PC-9 (cell line): ENCODE measurements around the gene EMILIN3. TPM values are rescaled to one million over a fixed set of nuclear protein-coding genes. Genes with fewer than 3 reads are reported as not detected.

Experiments used
- BruUV-seq: library from RNA; stranded (reverse); fragments of 400-500 nt; replicated peaks from 2 replicates; lab custom pipeline; 2021; lab: Mats Ljungman, UMichigan
- CTCF ChIA-PET: fragments of 300-600 bp; sonication (Branson Sonifier 250); formaldehyde crosslinking; loops from one replicate; lab custom pipeline; 2022; ENCODE audit warnings: antibody characterized with exemption; lab: Charles Lee
- POLR2A ChIA-PET: fragments of 300-600 bp; sonication (Branson Sonifier 250); formaldehyde crosslinking; loops from one replicate; lab custom pipeline; 2022; ENCODE audit warnings: antibody characterized with exemption; ENCODE audit not compliant: unreplicated experiment; lab: Charles Lee
- DNase-seq, 2 experiments: peaks; one replicate each; pipeline versions ENCODE4 v3.0.0 to v3.0.0-alpha.2; 2015 to 2022; ENCODE audit warnings: mixed read lengths in 1 of 2
- H2AFZ ChIP-seq: fragments of 200-600 bp; sonication (generic); 2 replicates; pipeline ENCODE4 v1.8.1; 2017; ENCODE audit warnings: antibody characterized with exemption
- H3F3A ChIP-seq: fragments of 200-600 bp; sonication (generic); 2 replicates; pipeline ENCODE4 v1.8.1; 2017; ENCODE audit warnings: antibody characterized with exemption, mild to moderate bottlenecking, low read depth; ENCODE audit not compliant: insufficient read depth
- H3K27ac ChIP-seq: fragments of 200-600 bp; sonication (generic); 2 replicates; pipeline ENCODE4 v1.6.1; 2016; ENCODE audit warnings: mixed run types
- H3K27me3 ChIP-seq: fragments of 200-600 bp; sonication (generic); 2 replicates; pipeline ENCODE4 v1.6.1; 2016; ENCODE audit warnings: low read depth, mixed run types; ENCODE audit not compliant: insufficient read depth
- H3K36me3 ChIP-seq: fragments of 200-600 bp; sonication (generic); 2 replicates; pipeline ENCODE4 v1.6.1; 2016; ENCODE audit warnings: low read depth, mixed run types
- H3K4me1 ChIP-seq: fragments of 200-600 bp; sonication (generic); replicated peaks from 2 replicates; pipeline ENCODE4 v1.6.1; 2016; ENCODE audit warnings: mixed run types; ENCODE audit not compliant: insufficient read depth
- H3K4me2 ChIP-seq: fragments of 200-600 bp; sonication (generic); 2 replicates; pipeline ENCODE4 v1.6.1; 2017; ENCODE audit warnings: mixed run types
- H3K4me3 ChIP-seq: fragments of 200-600 bp; sonication (generic); 2 replicates; pipeline ENCODE4 v1.6.1; 2016; ENCODE audit warnings: mixed run types
- H3K79me2 ChIP-seq: fragments of 200-600 bp; sonication (generic); 2 replicates; pipeline ENCODE4 v1.6.1; 2017; ENCODE audit warnings: low read depth, mixed run types
- H3K9me2 ChIP-seq: fragments of 200-600 bp; sonication (generic); 2 replicates; pipeline ENCODE4 v1.8.1; 2017; ENCODE audit warnings: mild to moderate bottlenecking; ENCODE audit not compliant: insufficient read depth
- H3K9me3 ChIP-seq: fragments of 200-600 bp; sonication (generic); 2 replicates; pipeline ENCODE4 v1.8.1; 2016; ENCODE audit warnings: low read depth; ENCODE audit not compliant: insufficient read depth
- H4K20me1 ChIP-seq: fragments of 200-600 bp; sonication (generic); 2 replicates; pipeline ENCODE4 v1.8.1; 2017; ENCODE audit not compliant: insufficient read depth
- CTCF ChIP-seq: fragments of 200-600 bp; sonication (generic); conservative IDR thresholded peaks from 2 replicates; pipeline ENCODE4 v1.6.1; 2017; ENCODE audit warnings: mixed run types, antibody characterized with exemption, mild to moderate bottlenecking, moderate library complexity
- EZH2 ChIP-seq: fragments of 200-600 bp; sonication (generic); IDR thresholded peaks from 2 replicates; pipeline ENCODE4 v1.8.0; 2017; ENCODE audit warnings: antibody characterized with exemption, low read depth
- intact Hi-C: fragments of 100-400 bp; cut with micrococcal nuclease; formaldehyde crosslinking; loops from one replicate; pipeline ENCODE4 v1.10.0; 2022; ENCODE audit not compliant: unreplicated experiment
- total RNA-seq: library from RNA; stranded (reverse); gene quantifications from 2 replicates; pipeline ENCODE4 v1.2.3, GENCODE V29; 2021

The EMILIN3 gene
- total RNA-seq, 1 experiment from 2014 or later = not detected

GRCh38 chr20:41360831-41361756, 5.5 kb downstream of the EMILIN3 start:
- BruUV-seq = no TSS peak
- ChIA-PET POLR2A (no interaction called here), CTCF (no interaction called here)
- no peaks in the 10 kb centered on the region for H3K9me3 ChIP-seq
- H3K36me3 ChIP-seq = no peaks in the 10 kb centered on the region
- H2AFZ ChIP-seq = no peak overlapping the region
- H3K4me1 ChIP-seq = no peaks in the 10 kb centered on the region
- no peak for TF ChIP-seq EZH2
- TF ChIP-seq CTCF = no peak
- H3K9me2 ChIP-seq = no peaks in the 10 kb centered on the region
- H3K79me2 ChIP-seq = no peaks in the 10 kb centered on the region
- DNase-seq = no peak
- no peak overlapping the region for H3K4me2 ChIP-seq
- no peaks in the 10 kb centered on the region; the same call in 1 of the 2 replicates for H3K27me3 ChIP-seq
- no peaks in the 10 kb centered on the region for H3F3A ChIP-seq
- H3K4me3 ChIP-seq = no peak overlapping the region
- H3K27ac ChIP-seq = no peak overlapping the region
- intact Hi-C loops = no loop called here
- no peaks in the 10 kb centered on the region for H4K20me1 ChIP-seq

GRCh38 chr20:41359541-41360011, 7.0 kb downstream of the EMILIN3 start:
- no TSS peak for BruUV-seq
- H3K36me3 ChIP-seq = no peaks in the 10 kb centered on the region
- POLR2A ChIA-PET = no interaction called here

GRCh38 chr20:41358717-41359116, 7.9 kb downstream of the EMILIN3 start:
- no peak overlapping the region for H3K4me3 ChIP-seq
- H2AFZ ChIP-seq = no peak overlapping the region
- H3K4me1 ChIP-seq = no peaks in the 10 kb centered on the region
- ChIA-PET POLR2A (no interaction called here), CTCF (interaction anchor here (1.0 kb wide), 1 partner anchor 18 kb away, joined by 4 read pairs; the partner anchor contains the start of gene LPIN3)
- no peaks in the 10 kb centered on the region for H3K9me3 ChIP-seq
- no peaks in the 10 kb centered on the region for H3K79me2 ChIP-seq
- no peaks in the 10 kb centered on the region for H3F3A ChIP-seq
- no TSS peak for BruUV-seq
- intact Hi-C loops = no loop called here
- TF ChIP-seq CTCF (no peak), EZH2 (no peak)
- no peaks in the 10 kb centered on the region for H4K20me1 ChIP-seq
- H3K27me3 ChIP-seq = no peaks in the 10 kb centered on the region; the same call in 1 of the 2 replicates
- no peak overlapping the region for H3K4me2 ChIP-seq
- no peaks in the 10 kb centered on the region for H3K36me3 ChIP-seq
- H3K27ac ChIP-seq = no peak overlapping the region
- DNase-seq = no peak
- H3K9me2 ChIP-seq = no peaks in the 10 kb centered on the region

More at GRCh38 chr20:41359541-41360011, 7.0 kb downstream of the EMILIN3 start:
- DNase-seq = no peak
- H3K4me1 ChIP-seq = no peaks in the 10 kb centered on the region
- intact Hi-C loops = no loop called here
- no peaks in the 10 kb centered on the region for H3K9me2 ChIP-seq
- H3K27me3 ChIP-seq = no peaks in the 10 kb centered on the region; the same call in 1 of the 2 replicates
- no peak overlapping the region for H2AFZ ChIP-seq
- CTCF ChIA-PET = interaction anchor here (1.0 kb wide), 1 partner anchor 19 kb away, joined by 4 read pairs; the partner anchor contains the start of gene LPIN3
- H3K79me2 ChIP-seq = no peaks in the 10 kb centered on the region
- H3K9me3 ChIP-seq = no peaks in the 10 kb centered on the region
- H4K20me1 ChIP-seq = no peaks in the 10 kb centered on the region
- no peak overlapping the region for H3K27ac ChIP-seq
- H3K4me2 ChIP-seq = no peak overlapping the region
- H3K4me3 ChIP-seq = no peak overlapping the region
- H3F3A ChIP-seq = no peaks in the 10 kb centered on the region
- TF ChIP-seq CTCF (no peak), EZH2 (no peak)
